DOHH2 (cell line): Measurements from ENCODE around the gene CLDN3.
A peak's percentile ranks its signal among the peaks of the same experiment; 100 is the strongest.

ENCODE experiments used
- H3F3A ChIP-seq: fragments of 200-600 bp; sonication (generic), shearing (Covaris generic); 2 replicates; pipeline ENCODE4 v1.6.0; 2016; ENCODE audit warnings: antibody characterized with exemption, mild to moderate bottlenecking; ENCODE audit not compliant: control insufficient read depth, insufficient read depth
- H3K27ac ChIP-seq: fragments of 200-600 bp; sonication (generic); 2 replicates; pipeline ENCODE4 v1.5.1; 2014; ENCODE audit warnings: low read depth, mild to moderate bottlenecking, low read length, moderate library complexity
- H3K27me3 ChIP-seq: fragments of 200-600 bp; sonication (generic); 2 replicates; pipeline ENCODE4 v1.6.1; 2014; ENCODE audit warnings: mild to moderate bottlenecking, low read length, mixed read lengths; ENCODE audit not compliant: control insufficient read depth
- H3K36me3 ChIP-seq: fragments of 200-600 bp; sonication (generic); 2 replicates; pipeline ENCODE4 v1.6.1; 2014; ENCODE audit warnings: mild to moderate bottlenecking, low read length, moderate library complexity, mixed read lengths; ENCODE audit not compliant: control insufficient read depth
- H3K4me1 ChIP-seq: fragments of 200-600 bp; sonication (generic); 2 replicates; pipeline ENCODE4 v1.6.1; 2014; ENCODE audit warnings: mild to moderate bottlenecking, low read length, mixed read lengths; ENCODE audit not compliant: control insufficient read depth
- H3K4me2 ChIP-seq: fragments of 200-600 bp; sonication (generic); 2 replicates; pipeline ENCODE4 v1.6.0; 2014; ENCODE audit warnings: mild to moderate bottlenecking, low read length, moderate library complexity
- H3K4me3 ChIP-seq: fragments of 200-600 bp; sonication (generic); 2 replicates; pipeline ENCODE4 v1.5.1; 2014; ENCODE audit warnings: mild to moderate bottlenecking, low read length, mixed read lengths
- H3K79me2 ChIP-seq: fragments of 200-600 bp; sonication (generic); 2 replicates; pipeline ENCODE4 v1.6.1; 2014; ENCODE audit warnings: mild to moderate bottlenecking, low read length, mixed read lengths; ENCODE audit not compliant: control insufficient read depth
- H3K9me2 ChIP-seq: fragments of 200-600 bp; sonication (generic); replicated peaks from 2 replicates; pipeline ENCODE4 v1.6.1; 2014; ENCODE audit warnings: mild to moderate bottlenecking, low read length, mixed read lengths; ENCODE audit not compliant: control insufficient read depth
- H3K9me3 ChIP-seq: fragments of 200-600 bp; sonication (generic); 2 replicates; pipeline ENCODE4 v1.6.1; 2014; ENCODE audit warnings: antibody characterized with exemption, low read length, mixed read lengths; ENCODE audit not compliant: control insufficient read depth, insufficient read depth
- H4K20me1 ChIP-seq: fragments of 200-600 bp; sonication (generic); 2 replicates; pipeline ENCODE4 v1.6.0; 2014; ENCODE audit warnings: low read depth, mild to moderate bottlenecking, antibody characterized with exemption, low read length, moderate library complexity; ENCODE audit not compliant: control insufficient read depth, insufficient read depth
- EZH2phosphoT487 ChIP-seq: fragments of 200-600 bp; sonication (generic); IDR thresholded peaks from 2 replicates; pipeline ENCODE4 v1.6.1; 2017; ENCODE audit warnings: borderline replicate concordance, mild to moderate bottlenecking, antibody characterized with exemption, low read length, moderate library complexity, mixed read lengths
- TF ChIP-seq, protein P1 (sequence below): fragments of 200-600 bp; sonication (generic); IDR thresholded peaks from one replicate; pipeline ENCODE4 v1.5.1; 2014; ENCODE audit warnings: antibody characterized with exemption, mild to moderate bottlenecking, low read depth, low read length; ENCODE audit not compliant: poor library complexity, severe bottlenecking

Gene CLDN3, protein sequence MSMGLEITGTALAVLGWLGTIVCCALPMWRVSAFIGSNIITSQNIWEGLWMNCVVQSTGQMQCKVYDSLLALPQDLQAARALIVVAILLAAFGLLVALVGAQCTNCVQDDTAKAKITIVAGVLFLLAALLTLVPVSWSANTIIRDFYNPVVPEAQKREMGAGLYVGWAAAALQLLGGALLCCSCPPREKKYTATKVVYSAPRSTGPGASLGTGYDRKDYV

DNA sequence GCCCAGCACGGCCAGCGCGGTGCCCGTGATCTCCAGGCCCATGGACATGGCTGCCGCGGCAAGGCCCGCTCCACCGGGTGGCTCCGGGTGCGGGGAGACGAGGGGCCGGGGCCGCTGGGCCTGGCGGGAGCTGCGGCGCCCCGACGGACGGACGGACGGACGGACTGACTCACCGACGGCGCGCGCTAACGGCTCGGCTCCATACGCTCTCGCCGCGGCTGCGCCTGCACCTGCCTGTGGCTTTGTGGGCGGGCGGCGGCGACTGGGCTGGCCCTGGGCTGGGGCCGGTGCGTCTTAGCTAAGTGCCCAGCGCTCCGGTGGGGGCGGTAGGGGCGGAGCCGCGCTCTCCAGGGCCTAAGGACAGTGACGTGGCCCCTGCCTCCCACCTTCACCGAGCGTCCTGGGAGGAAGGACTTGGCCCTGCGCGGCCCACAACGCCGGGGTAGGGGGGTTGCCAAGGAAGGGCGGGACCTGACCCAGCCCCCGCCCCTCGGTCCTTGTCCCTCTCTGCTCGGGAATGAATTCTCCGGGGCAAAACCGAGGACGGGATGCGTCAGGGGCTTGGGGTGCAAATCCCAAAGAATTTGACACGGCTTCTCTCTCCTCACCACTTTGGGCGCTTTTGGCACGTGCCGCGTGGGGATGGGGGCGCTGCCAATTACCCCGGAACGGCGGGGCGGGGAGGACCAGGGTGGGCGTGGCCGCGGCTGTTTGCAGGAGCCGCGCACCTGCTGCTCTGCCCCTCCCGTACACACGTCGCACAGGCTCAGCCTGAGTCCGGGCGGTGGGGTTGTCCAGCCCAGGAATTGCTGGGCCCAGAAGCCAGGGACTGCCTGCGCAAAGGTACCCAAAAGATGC, at the start of gene CLDN3:
TSS of gene CLDN3 (minus strand) at position 269 of the 858 bp plus-strand sequence. CDS start at position 48, 221 bp downstream.
- TF ChIP-seq, protein P1, sequence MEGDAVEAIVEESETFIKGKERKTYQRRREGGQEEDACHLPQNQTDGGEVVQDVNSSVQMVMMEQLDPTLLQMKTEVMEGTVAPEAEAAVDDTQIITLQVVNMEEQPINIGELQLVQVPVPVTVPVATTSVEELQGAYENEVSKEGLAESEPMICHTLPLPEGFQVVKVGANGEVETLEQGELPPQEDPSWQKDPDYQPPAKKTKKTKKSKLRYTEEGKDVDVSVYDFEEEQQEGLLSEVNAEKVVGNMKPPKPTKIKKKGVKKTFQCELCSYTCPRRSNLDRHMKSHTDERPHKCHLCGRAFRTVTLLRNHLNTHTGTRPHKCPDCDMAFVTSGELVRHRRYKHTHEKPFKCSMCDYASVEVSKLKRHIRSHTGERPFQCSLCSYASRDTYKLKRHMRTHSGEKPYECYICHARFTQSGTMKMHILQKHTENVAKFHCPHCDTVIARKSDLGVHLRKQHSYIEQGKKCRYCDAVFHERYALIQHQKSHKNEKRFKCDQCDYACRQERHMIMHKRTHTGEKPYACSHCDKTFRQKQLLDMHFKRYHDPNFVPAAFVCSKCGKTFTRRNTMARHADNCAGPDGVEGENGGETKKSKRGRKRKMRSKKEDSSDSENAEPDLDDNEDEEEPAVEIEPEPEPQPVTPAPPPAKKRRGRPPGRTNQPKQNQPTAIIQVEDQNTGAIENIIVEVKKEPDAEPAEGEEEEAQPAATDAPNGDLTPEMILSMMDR: no peak
- TF ChIP-seq EZH2phosphoT487: no peak
- Histone ChIP-seq H3K79me2 (no peaks in the 10 kb centered on the region), H3K27me3 (no peaks in the 10 kb centered on the region), H3K27ac (no peak within 1 kb of the TSS), H3K9me3 (no peaks in the 10 kb centered on the region), H3F3A (no peaks in the 10 kb centered on the region), H4K20me1 (no peaks in the 10 kb centered on the region), H3K4me2 (peak within 1 kb of the TSS; percentile 18), H3K4me1 (peaks cover 4% of the 10 kb centered on the region; the same call in 1 of the 2 replicates), H3K9me2 (no peaks in the 10 kb centered on the region), H3K4me3 (no peak within 1 kb of the TSS), H3K36me3 (no peaks in the 10 kb centered on the region)

DNA sequence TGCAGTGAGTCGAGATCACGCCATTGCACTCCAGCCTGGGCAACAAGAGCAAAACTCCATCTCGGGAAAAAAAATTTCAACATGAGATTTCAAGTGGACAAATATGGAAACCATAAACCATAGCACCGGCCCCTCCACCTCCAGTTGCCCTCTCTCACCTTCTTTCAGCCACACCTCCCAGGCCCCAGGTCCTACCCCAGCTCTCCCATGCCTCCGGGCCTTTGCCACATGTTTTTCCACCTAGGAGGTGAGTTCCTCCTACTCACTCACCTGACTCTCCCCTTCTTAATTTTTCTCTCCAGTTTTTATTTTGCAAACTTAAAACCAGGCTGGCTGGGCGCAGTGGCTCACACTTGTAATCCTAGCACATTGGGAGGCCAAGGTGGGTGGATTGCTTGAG, 47.1 kb upstream of the CLDN3 start:
- Histone ChIP-seq H3K9me3 (no peaks in the 10 kb centered on the region), H3K36me3 (no peaks in the 10 kb centered on the region), H4K20me1 (no peaks in the 10 kb centered on the region), H3F3A (no peaks in the 10 kb centered on the region), H3K79me2 (no peaks in the 10 kb centered on the region), H3K4me2 (no peak overlapping the region), H3K27me3 (peaks cover 6% of the 10 kb centered on the region; the same call in 1 of the 2 replicates), H3K27ac (no peak overlapping the region), H3K4me1 (no peaks in the 10 kb centered on the region), H3K9me2 (no peaks in the 10 kb centered on the region), H3K4me3 (no peak overlapping the region)
- no peak for TF ChIP-seq EZH2phosphoT487
- TF ChIP-seq, protein P1: no peak

DNA sequence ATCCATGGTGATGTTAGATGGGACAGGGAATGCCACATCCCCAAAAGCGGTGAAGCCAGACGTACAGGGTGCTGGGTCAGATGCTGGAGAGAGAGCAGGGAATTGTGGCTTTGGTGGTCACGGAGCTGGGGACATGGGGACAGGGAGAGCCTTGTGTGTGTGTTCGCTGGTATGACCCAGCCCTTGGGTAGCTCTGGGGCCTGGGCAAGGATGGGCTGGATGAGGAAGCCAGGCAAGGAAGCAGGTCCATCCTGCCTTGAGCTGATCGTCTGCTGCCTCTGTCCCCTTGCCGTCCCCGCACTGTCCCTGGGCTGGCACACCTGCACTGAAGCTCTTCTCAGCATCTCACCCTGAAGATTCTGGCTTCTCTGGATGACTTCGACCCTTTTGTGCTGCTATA, 45.4 kb upstream of the CLDN3 start:
- H3K27ac ChIP-seq: no peak overlapping the region
- no peaks in the 10 kb centered on the region for H3K9me2 ChIP-seq
- H3K36me3 ChIP-seq: no peaks in the 10 kb centered on the region
- no peaks in the 10 kb centered on the region for H3K4me1 ChIP-seq
- H4K20me1 ChIP-seq: no peaks in the 10 kb centered on the region
- H3K4me3 ChIP-seq: no peak overlapping the region
- peaks cover 6% of the 10 kb centered on the region; the same call in 1 of the 2 replicates for H3K27me3 ChIP-seq
- TF ChIP-seq, protein P1: no peak
- no peak for TF ChIP-seq EZH2phosphoT487
- no peaks in the 10 kb centered on the region for H3F3A ChIP-seq
- no peaks in the 10 kb centered on the region for H3K9me3 ChIP-seq
- no peaks in the 10 kb centered on the region for H3K79me2 ChIP-seq
- no peak overlapping the region for H3K4me2 ChIP-seq
